IMR-90 (cell line): ENCODE measurements around the gene TP63. TPM values are rescaled to one million over a fixed set of nuclear protein-coding genes. Genes with fewer than 3 reads are reported as not detected.

Source experiments
- ATAC-seq: fragments of 200-7000 bp; cut with Tn5 transposase; 2 replicates; pipeline ENCODE4 v1.9.1; 2020; ENCODE audit warnings: low read depth, mild to moderate bottlenecking, moderate library complexity
- BruUV-seq: library from RNA; stranded (reverse); fragments of 400-500 nt; replicated peaks from 2 replicates; lab custom pipeline; 2021; lab: Mats Ljungman, UMichigan
- CTCF ChIA-PET: fragments of 300-600 bp; formaldehyde crosslinking; extraction: SDS; loops from one replicate; lab custom pipeline; 2021; ENCODE audit warnings: antibody characterized with exemption; lab: Yijun Ruan, JAX
- POLR2A ChIA-PET: fragments of 300-600 bp; sonication (Branson Sonifier 250); formaldehyde crosslinking; loops from one replicate; lab custom pipeline; 2022; ENCODE audit warnings: antibody characterized with exemption; ENCODE audit not compliant: unreplicated experiment; lab: Charles Lee
- DNase-seq: peaks from one replicate; pipeline ENCODE4 v3.0.0; 2013
- H2AFZ ChIP-seq: replicated peaks from 2 replicates; pipeline ENCODE3; 2013; ENCODE audit warnings: low read length, mild to moderate bottlenecking; ENCODE audit not compliant: poor library complexity
- H2AK5ac ChIP-seq: 2 replicates; pipeline ENCODE4 v1.6.1; 2013; ENCODE audit warnings: low read depth, low read length, inconsistent platforms
- H2AK9ac ChIP-seq: replicated peaks from 2 replicates; pipeline ENCODE3; 2013; ENCODE audit warnings: mild to moderate bottlenecking, low read depth, low read length, moderate library complexity; ENCODE audit not compliant: poor library complexity
- H2BK120ac ChIP-seq: 2 replicates; pipeline ENCODE4 v1.6.1; 2013; ENCODE audit warnings: low read depth, low read length, inconsistent platforms
- H2BK15ac ChIP-seq: 3 replicates; pipeline ENCODE4 v1.6.1; 2013; ENCODE audit warnings: low read depth, low read length, inconsistent platforms
- H2BK20ac ChIP-seq: 2 replicates; pipeline ENCODE4 v1.6.1; 2013; ENCODE audit warnings: low read depth, mild to moderate bottlenecking, inconsistent platforms, low read length, moderate library complexity
- H2BK5ac ChIP-seq: 2 replicates; pipeline ENCODE4 v1.6.1; 2013; ENCODE audit warnings: mild to moderate bottlenecking, low read depth, low read length, inconsistent platforms; ENCODE audit not compliant: poor library complexity, severe bottlenecking
- H3K14ac ChIP-seq: replicated peaks from 2 replicates; pipeline ENCODE4 v1.6.1; 2013; ENCODE audit warnings: low read depth, low read length, inconsistent platforms
- H3K18ac ChIP-seq: 2 replicates; pipeline ENCODE4 v1.6.1; 2013; ENCODE audit warnings: low read depth, low read length, control low read depth
- H3K23ac ChIP-seq: 2 replicates; pipeline ENCODE4 v1.6.1; 2013; ENCODE audit warnings: low read depth, low read length, inconsistent platforms
- H3K27ac ChIP-seq: 2 replicates; pipeline ENCODE4 v1.5.1; 2013; ENCODE audit warnings: mild to moderate bottlenecking, control low read depth, low read length; ENCODE audit not compliant: insufficient read depth
- H3K27me3 ChIP-seq: 2 replicates; pipeline ENCODE4 v1.6.1; 2013; ENCODE audit warnings: low read length; ENCODE audit not compliant: control insufficient read depth, insufficient read depth
- H3K36me3 ChIP-seq: 2 replicates; pipeline ENCODE4 v1.6.1; 2013; ENCODE audit warnings: low read length, mixed read lengths; ENCODE audit not compliant: control insufficient read depth, insufficient read depth
- H3K4ac ChIP-seq: 2 replicates; pipeline ENCODE4 v1.6.1; 2013; ENCODE audit warnings: low read depth, low read length, inconsistent platforms
- H3K4me1 ChIP-seq: 2 replicates; pipeline ENCODE4 v1.6.1; 2013; ENCODE audit warnings: low read length, mixed read lengths; ENCODE audit not compliant: control insufficient read depth, insufficient read depth
- H3K4me2 ChIP-seq: 2 replicates; pipeline ENCODE4 v1.6.1; 2013; ENCODE audit warnings: low read depth, mild to moderate bottlenecking, control low read depth, low read length, moderate library complexity
- H3K4me3 ChIP-seq: 2 replicates; pipeline ENCODE4 v1.5.1; 2013; ENCODE audit warnings: low read depth, mild to moderate bottlenecking, control low read depth, low read length, moderate library complexity; ENCODE audit not compliant: insufficient read depth
- H3K56ac ChIP-seq: 2 replicates; pipeline ENCODE4 v1.6.1; 2013; ENCODE audit warnings: low read length, inconsistent platforms; ENCODE audit not compliant: insufficient read depth; ENCODE audit errors: extremely low read depth
- H3K79me1 ChIP-seq, 2 experiments: 2 replicates each; pipeline ENCODE4 v1.6.1; 2013; ENCODE audit warnings: low read length in 2 of 2, inconsistent platforms in 1 of 2, low read depth in 1 of 2
- H3K9ac ChIP-seq: 2 replicates; pipeline ENCODE4 v1.6.1; 2013; ENCODE audit warnings: low read depth, low read length, control low read depth
- H3K9me1 ChIP-seq: 2 replicates; pipeline ENCODE4 v1.6.1; 2013; ENCODE audit warnings: low read length, inconsistent platforms; ENCODE audit not compliant: insufficient read depth
- H3K9me3 ChIP-seq: 2 replicates; pipeline ENCODE4 v1.6.1; 2013; ENCODE audit warnings: low read length; ENCODE audit not compliant: control insufficient read depth, insufficient read depth
- H4K20me1 ChIP-seq: 2 replicates; pipeline ENCODE4 v1.6.1; 2013; ENCODE audit warnings: low read length, inconsistent platforms; ENCODE audit not compliant: insufficient read depth
- H4K5ac ChIP-seq: 2 replicates; pipeline ENCODE4 v1.6.1; 2013; ENCODE audit warnings: mild to moderate bottlenecking, low read depth, low read length, control low read depth
- H4K8ac ChIP-seq, 2 experiments: 2 replicates each; pipeline ENCODE4 v1.6.1; 2013; ENCODE audit warnings: low read depth in 2 of 2, low read length in 2 of 2, control low read depth in 1 of 2, inconsistent platforms in 1 of 2
- H4K91ac ChIP-seq: 2 replicates; pipeline ENCODE4 v1.6.1; 2013; ENCODE audit warnings: low read depth, low read length, inconsistent platforms; ENCODE audit not compliant: insufficient read depth
- BHLHE40 ChIP-seq: fragments of 150-350 bp; IDR thresholded peaks from 2 replicates; pipeline ENCODE4 v1.6.1; 2016; ENCODE audit warnings: mild to moderate bottlenecking, low read depth, low read length
- CHD1 ChIP-seq: IDR thresholded peaks from 2 replicates; pipeline ENCODE4 v1.6.1; 2012; ENCODE audit warnings: low read depth, low read length, improper control_type of control experiment
- CTCF ChIP-seq: conservative IDR thresholded peaks from 2 replicates; pipeline ENCODE4 v1.5.1; 2012; ENCODE audit warnings: mild to moderate bottlenecking, low read depth, low read length, improper control_type of control experiment
- FOS ChIP-seq: fragments of 150-350 bp; IDR thresholded peaks from 2 replicates; pipeline ENCODE4 v1.6.1; 2016; ENCODE audit warnings: low read depth, low read length
- MAFK ChIP-seq: IDR thresholded peaks from 2 replicates; pipeline ENCODE4 v1.6.1; 2012; ENCODE audit warnings: low read depth, low read length, improper control_type of control experiment
- NFE2L2 ChIP-seq: fragments of 150-350 bp; IDR thresholded peaks from 2 replicates; pipeline ENCODE4 v1.6.1; 2016; ENCODE audit warnings: low read depth, mild to moderate bottlenecking, low read length
- RAD21 ChIP-seq: IDR thresholded peaks from 2 replicates; pipeline ENCODE4 v1.6.1; 2012; ENCODE audit warnings: low read length, improper control_type of control experiment
- RCOR1 ChIP-seq: IDR thresholded peaks from 2 replicates; pipeline ENCODE4 v1.6.1; 2012; ENCODE audit warnings: mild to moderate bottlenecking, low read length, improper control_type of control experiment; ENCODE audit not compliant: insufficient replicate concordance
- RFX5 ChIP-seq: IDR thresholded peaks from 2 replicates; pipeline ENCODE4 v1.8.0; 2012; ENCODE audit warnings: low read depth, mild to moderate bottlenecking, low read length, moderate library complexity
- SMC3 ChIP-seq: fragments of 150-350 bp; IDR thresholded peaks from 2 replicates; pipeline ENCODE4 v1.6.1; 2016; ENCODE audit warnings: low read depth, mild to moderate bottlenecking, antibody characterized with exemption, low read length, moderate library complexity
- USF2 ChIP-seq: fragments of 150-350 bp; IDR thresholded peaks from 2 replicates; pipeline ENCODE4 v1.6.1; 2017; ENCODE audit warnings: mild to moderate bottlenecking, antibody characterized with exemption, low read length, low read depth
- WGBS, 2 experiments: methylation state at CpG; one replicate each; pipeline versions ENCODE4 v1.1.5 to v1.1.7; 2013; ENCODE audit warnings: missing lambda C conversion rate in 2 of 2; ENCODE audit not compliant: insufficient read length in 1 of 2; ENCODE audit errors: extremely low coverage in 2 of 2; 5-methylcytosine and 5-hydroxymethylcytosine counted together
- dilution Hi-C: fragments of 300-500 bp; cut with HindIII; formaldehyde crosslinking; loops from one replicate; pipeline ENCODE4 v1.14.3; 2018; ENCODE audit warnings: low sequenced_read_pairs; ENCODE audit not compliant: unreplicated experiment
- in situ Hi-C: fragments of 300-500 bp; cut with MboI; formaldehyde crosslinking; loops from 3 replicates; pipeline ENCODE4 v1.14.3; 2019; ENCODE audit warnings: low sequenced_read_pairs, inconsistent platforms, mixed read lengths
- intact Hi-C: fragments of 100-400 bp; cut with micrococcal nuclease; formaldehyde crosslinking; loops from 2 replicates; pipeline ENCODE4 v1.10.0; 2022
- polyA plus RNA-seq, 3 experiments: library from polyadenylated mRNA; depleted of rRNA; stranded (reverse); fragments of >200 nt; gene quantifications; 2 replicates each; pipeline ENCODE4 v1.2.3, GENCODE V29; 2012; ENCODE audit warnings: low replicate concordance in 1 of 3
- total RNA-seq: library from RNA; depleted of rRNA; stranded (reverse); fragments of >200 nt; gene quantifications from 2 replicates; pipeline ENCODE4 v1.2.3, GENCODE V29; 2012

TP63 gene
- total and polyA plus RNA-seq, 2 of the 4 experiments (the other 2 are of a cell fraction), result not detected

DNA sequence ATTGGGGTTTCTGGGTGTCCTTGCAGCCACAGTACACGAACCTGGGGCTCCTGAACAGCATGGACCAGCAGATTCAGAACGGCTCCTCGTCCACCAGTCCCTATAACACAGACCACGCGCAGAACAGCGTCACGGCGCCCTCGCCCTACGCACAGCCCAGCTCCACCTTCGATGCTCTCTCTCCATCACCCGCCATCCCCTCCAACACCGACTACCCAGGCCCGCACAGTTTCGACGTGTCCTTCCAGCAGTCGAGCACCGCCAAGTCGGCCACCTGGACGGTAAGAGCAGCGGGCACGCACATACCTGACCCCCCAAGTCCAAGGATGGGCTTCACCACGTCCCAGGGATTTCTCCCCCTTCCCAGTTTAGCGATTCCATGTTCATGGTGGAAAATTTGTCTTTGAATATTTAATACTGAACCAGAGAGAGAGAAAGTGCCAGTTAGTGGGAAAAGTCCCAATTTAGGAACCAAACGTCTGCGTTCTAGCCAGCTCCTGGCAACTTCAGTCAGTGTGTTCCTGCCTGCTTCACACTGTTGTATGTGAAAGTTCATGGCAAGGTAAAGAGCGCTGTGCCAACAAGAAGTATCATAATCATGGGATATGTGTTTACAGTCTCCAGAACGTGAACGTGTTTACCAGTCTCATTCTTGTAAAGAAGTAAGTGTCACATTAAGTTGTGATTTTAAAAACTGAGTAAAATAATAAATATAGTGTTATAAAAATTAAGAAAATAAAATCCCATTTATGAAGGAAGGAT, 177.2 kb downstream of the TP63 start (continued):
- TF ChIP-seq CTCF, result no peak
- no peak for TF ChIP-seq FOS
- no peak for TF ChIP-seq RAD21
- TF ChIP-seq RFX5, result no peak

DNA sequence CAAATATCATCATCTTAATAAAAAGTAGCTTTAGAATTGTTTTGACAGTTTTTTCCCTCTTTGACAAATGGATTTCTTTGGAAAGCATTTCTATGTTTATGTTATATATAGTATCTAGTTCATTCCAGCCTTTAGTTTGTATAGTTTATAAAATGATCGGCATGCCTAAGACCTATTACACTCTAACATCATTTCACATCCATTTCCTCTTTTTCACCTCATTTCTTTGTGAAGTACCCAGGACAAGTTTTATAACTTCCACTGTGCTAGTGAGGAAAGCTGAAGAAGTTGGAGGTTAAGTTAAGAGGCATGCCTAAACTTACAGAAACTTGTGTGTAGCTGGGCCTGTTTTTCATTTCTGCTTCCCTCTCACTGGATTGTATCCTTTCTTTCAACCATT, 178.4 kb downstream of the TP63 start:
- Histone ChIP-seq H3K4me2 (no peak overlapping the region), H4K8ac (no peak overlapping the region), H3K4ac (no peak overlapping the region), H3K18ac (no peak overlapping the region; the same call in 1 of the 2 replicates), H4K91ac (no peak overlapping the region), H3K56ac (no peak overlapping the region), H2BK15ac (no peak overlapping the region), H3K4me1 (peaks cover 2% of the 10 kb centered on the region; the same call in 1 of the 2 replicates), H2BK120ac (no peak overlapping the region), H3K79me1 (no peaks in the 10 kb centered on the region), H3K14ac (no peak overlapping the region), H2AK5ac (no peak overlapping the region), H2AK9ac (no peak overlapping the region), H2AFZ (no peak overlapping the region), H3K9me3 (no peaks in the 10 kb centered on the region), H3K4me3 (no peak overlapping the region), H4K20me1 (no peaks in the 10 kb centered on the region), H3K23ac (no peak overlapping the region), H2BK20ac (no peak overlapping the region), H3K36me3 (no peaks in the 10 kb centered on the region), H3K9me1 (no peaks in the 10 kb centered on the region), H3K27me3 (peaks cover 2% of the 10 kb centered on the region; the same call in 1 of the 2 replicates), H4K5ac (no peak overlapping the region), H3K27ac (no peak overlapping the region), H3K9ac (no peak overlapping the region), H2BK5ac (no peak overlapping the region)
- no CpG with 5 or more reads among the region's 1 CpG for WGBS, 2 experiments
- ATAC-seq (peak; percentile 63), DNase-seq (peak; percentile 25)
- in situ Hi-C loops, result no loop called here
- no TSS peak for BruUV-seq
- CTCF ChIA-PET, result no interaction called here
- intact Hi-C loops, result no loop called here
- POLR2A ChIA-PET, result no interaction called here
- dilution Hi-C loops, result no loop called here
- TF ChIP-seq FOS (no peak), CHD1 (no peak), USF2 (no peak), MAFK (no peak), RAD21 (no peak), NFE2L2 (no peak), RCOR1 (no peak), BHLHE40 (no peak), SMC3 (no peak), RFX5 (no peak), CTCF (no peak)
